Hippocampal formation (tissue), 2 donors: Measurements from ENCODE around the gene KIF5A.
A peak's percentile ranks its signal among the peaks of the same experiment; 100 is the strongest.

Experiments
- DNase-seq, 2 donors: peaks; one replicate each; lab custom pipeline; 2025; lab: John Stamatoyannopoulos, UW

Gene KIF5A

GRCh38 chr12:57535764-57536596, 13.9 kb upstream of the KIF5A start:
- no peak for DNase-seq

- DNase-seq, result no peak
Observed at GRCh38 chr12:57536597-57536942, 13.3 kb upstream of the KIF5A start.

DNA sequence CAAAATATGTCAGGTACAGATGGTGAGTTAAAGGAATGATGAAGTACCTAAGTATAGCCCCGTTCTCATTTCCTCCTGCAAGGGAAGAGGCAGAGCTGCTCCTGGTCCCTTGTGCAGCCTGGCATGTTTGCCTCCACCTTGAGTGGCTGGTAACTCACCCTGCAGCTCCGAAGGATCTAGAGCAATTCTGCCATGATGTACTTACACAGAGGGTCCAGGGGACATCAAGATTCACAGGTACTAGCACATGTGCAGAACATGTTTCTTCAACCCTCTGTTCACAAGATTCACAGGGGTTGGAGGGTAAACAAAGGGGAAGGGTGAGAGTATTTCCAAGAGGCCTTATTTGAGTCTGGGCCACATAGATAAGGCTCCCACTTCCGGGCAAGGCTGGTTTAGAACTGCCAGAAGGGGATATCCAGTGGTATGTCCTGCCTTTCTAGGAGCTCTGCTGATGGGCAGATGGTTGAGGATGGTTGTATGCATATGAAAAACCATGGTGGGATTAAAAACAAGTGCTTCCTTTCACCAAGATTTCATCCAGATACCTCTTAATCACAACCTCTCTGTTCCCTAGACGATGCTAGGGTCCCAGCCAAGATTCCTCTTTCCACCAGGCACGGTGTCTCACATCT, 10.6 kb upstream of the KIF5A start:
- DNase-seq, result no peak

GRCh38 chr12:57541001-57541400, 8.8 kb upstream of the KIF5A start:
- DNase-seq, result no peak

DNA sequence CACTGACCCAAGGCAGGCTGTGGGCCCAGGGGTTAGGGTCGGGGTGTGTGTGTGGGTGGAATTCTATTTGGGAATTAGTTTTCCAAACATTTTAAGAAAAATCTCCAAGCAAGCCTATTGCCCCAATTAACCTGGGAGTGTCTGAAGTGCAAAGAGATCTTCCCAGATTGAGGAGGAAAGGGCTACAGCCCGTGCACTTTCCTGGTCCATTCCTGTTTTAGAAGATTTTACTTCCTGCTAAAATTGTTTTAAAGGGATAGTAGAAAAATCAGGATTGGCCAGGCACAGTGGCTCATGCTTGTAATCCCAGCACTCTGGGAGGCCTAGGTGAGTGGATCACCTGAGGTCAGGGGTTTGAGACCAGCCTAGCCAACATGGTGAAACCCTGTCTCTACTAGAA, 8.1 kb upstream of the KIF5A start:
- no peak for DNase-seq

- no peak for DNase-seq
Observed at GRCh38 chr12:57543581-57543980, 6.3 kb upstream of the KIF5A start.

- no peak for DNase-seq
Observed at GRCh38 chr12:57545809-57546437, 3.9 kb upstream of the KIF5A start.

- DNase-seq, result peak; percentile 92 to 98
Observed at GRCh38 chr12:57546438-57547287, 3.2 kb upstream of the KIF5A start, which contains the start of gene DCTN2. Gene DCTN2, minus strand, starts transcription at chr12:57547192. Its CDS starts 129 bp downstream, at chr12:57547063.

DNA sequence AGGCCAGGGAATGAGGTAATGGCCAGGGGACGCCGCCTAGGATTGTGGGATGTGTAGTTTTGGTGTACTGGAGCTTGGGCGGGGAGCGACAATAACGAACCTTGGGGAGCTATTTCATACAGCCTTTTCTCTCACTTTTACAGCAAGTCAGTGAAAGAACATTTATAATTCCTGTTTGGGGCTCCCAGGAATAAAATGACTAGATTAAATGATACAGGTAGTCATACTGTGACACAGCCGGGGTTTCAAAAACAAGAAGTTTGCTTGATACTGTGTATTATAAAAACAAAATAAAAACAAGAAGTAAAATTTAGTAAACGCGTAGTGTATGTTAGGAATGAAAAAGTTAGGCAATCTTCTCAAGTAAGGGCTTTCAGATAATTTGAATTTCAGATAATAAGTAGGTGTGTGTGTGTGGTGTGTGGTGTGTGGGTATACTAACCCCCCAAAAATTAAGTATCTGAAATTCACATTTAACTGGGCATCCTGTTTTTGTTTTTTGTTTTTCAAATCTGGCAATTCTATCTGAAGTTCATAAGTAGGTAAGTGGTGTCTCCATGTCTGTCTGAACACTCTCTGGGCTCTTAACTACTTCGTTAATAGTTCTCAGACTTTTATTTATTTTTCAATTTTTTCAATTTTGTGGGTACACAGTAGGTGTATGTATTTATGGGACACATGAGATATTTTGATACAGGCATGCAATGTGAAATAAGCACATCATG, 2.4 kb upstream of the KIF5A start:
- no peak for DNase-seq

DNA sequence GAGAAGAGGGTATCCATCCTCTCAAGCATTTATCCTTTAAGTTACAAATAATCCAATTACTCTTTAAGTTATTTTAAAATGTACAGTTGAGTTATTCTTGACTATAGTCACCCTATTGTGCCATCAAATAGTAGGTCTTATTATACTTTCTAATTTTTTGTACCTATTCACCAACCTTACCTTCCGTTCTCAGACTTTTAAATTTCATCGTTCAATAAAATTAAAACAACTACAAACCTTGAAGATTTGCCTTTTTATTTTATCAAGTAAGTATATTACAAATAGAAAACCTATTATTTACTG, 1.9 kb upstream of the KIF5A start:
- no peak for DNase-seq

DNA sequence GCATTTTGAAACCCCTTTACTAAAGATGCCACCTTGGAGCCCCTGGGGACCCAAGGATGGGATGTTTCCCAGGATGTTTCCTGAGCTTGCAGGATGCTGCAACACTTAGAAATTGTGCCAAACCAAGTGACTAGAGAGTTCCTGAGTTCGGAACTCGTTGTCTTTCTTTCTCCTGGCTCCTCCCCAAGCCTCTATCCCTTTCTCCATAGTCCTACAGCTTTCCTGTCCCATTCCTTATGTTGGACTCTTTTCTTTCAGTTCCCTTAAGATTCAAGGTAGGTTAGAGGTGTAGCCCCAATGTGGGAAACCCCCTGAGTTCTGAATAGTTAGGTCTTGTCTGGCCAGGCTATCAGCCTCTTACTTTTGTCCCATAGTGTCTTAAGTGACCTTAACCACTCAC, 1.4 kb upstream of the KIF5A start:
- DNase-seq, result no peak

GRCh38 chr12:57549203-57549908, 488 bp upstream of the KIF5A start:
- DNase-seq, result no peak

- DNase-seq, result no peak
Observed at GRCh38 chr12:57550641-57551549, 1.1 kb downstream of the KIF5A start.

DNA sequence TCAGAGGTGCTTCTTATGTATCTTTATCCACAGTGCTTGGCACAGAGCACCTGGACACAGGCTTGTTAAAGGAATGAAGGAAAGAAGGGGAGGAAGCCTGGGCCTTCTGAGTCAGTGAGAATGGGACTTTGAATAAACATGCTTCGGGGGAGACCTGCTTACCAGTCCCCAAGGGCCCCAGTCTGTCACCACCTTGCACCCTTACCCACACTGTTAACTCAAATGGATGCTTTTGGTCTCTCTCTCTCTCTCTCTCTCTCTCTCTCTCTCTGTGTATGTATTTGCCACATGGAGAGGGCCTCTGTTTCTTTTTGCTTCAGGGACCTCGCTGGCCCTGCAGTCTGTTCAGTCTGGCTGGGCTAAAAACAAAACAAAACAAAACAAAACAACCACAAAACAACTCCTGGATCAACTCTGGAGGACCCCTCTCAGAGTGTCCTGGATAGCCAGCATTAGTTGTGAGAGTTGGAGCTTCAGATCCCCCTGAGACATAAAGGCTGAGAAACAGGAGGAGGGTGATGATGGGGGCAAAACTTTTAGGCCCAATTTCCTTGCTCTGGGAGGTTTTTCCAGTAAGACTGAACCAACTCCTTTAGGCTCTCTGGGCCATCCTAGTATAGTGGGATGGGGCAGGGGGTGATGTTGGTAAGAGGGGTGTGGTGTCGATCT, 1.9 kb downstream of the KIF5A start:
- no peak for DNase-seq

DNA sequence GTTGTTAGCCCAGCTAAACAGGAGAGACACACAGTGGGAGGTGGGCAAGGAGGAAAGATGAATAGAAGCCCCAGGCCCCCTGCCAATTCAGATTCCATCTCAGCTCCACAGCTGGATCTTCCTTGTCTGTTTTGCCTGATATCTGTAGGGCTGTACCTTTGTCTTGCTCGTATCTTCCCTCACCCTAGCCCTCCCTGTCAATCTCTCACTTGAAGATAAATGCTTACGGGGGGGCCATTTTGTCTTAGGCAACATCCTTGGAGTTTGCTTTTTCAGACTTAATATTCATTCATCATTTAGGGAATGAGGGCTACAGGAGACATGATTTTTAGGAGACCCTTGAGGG, 2.4 kb downstream of the KIF5A start:
- DNase-seq, result no peak

GRCh38 chr12:57552835-57553313, 3.0 kb downstream of the KIF5A start:
- DNase-seq, result no peak

- DNase-seq, result no peak
Observed at GRCh38 chr12:57553343-57554202, 3.7 kb downstream of the KIF5A start.

DNA sequence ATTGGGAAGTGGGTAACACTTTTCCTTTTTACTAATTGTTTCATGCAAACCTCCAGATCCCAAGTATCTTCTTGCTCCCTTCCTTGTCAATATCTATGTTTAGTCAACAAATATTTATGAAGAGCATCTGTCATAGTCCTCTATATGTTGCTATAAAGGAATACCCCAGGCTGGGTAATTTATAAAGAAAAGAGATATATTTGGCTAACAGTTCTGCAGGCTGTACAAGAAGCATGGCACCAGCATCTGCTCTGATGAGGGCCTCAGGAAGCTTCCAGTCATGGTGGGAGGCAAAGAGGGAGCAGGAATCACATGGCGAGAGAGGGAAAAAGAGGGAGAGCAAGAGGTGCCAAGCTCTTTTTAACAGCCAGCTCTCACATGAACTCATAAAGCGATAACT, 4.6 kb downstream of the KIF5A start:
- no peak for DNase-seq
